ENCODE data around the gene DPYD.

GRCh38 chr1:97245682-97246081 is 675.2 kb downstream of the DPYD start:
- TF ChIP-seq EZH2 (IDR thresholded peaks at IDR 0.05; ENCODE audit: insufficient read depth, low read length) (no peak), CTCF (IDR thresholded peaks at IDR 0.05; ENCODE audit: insufficient read depth, low read depth, low read length) (no peak)

Data from astrocyte (in vitro differentiated cells and primary cell).